GM21528 (cell line): Measurements from ENCODE around the gene CBX2.
A peak's percentile ranks its signal among the peaks of the same experiment; 100 is the strongest.
"Not testable (repeated sequence)": the region's sequence is repeated elsewhere in the genome, so short reads cannot be mapped to it uniquely, and the experiment has no call there.

Source experiments
- ATAC-seq: cut with Tn5 transposase; IDR thresholded peaks from one replicate; pipeline ENCODE4 v1.9.1; 2021; ENCODE audit warnings: mild to moderate bottlenecking, moderate library complexity; ENCODE audit not compliant: unreplicated experiment, low FRiP score

The CBX2 gene

GRCh38 chr17:79765708-79766107 is 12.2 kb upstream of the CBX2 start:
- ATAC-seq, result no peak

GRCh38 chr17:79769570-79770506 is 8.1 kb upstream of the CBX2 start:
- ATAC-seq, result no peak

DNA sequence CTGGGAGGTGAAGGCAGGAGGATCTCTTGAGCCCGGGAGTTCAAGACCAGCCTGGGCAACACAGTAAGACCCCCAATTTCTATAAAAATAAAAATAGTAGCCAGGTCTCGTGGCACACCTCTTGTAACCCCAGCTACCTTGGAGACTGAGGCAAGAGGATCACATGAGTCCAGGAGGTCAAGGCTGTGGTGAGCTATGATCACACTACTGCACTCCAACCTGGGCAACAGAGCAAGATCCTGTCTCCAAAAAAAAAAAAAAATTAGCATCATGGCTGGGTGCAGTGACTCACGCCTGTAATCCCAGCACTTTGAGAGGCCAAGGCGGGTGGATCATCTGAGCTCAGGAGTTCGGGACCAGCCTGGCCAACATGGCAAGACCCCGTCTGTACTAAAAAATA is 6.7 kb upstream of the CBX2 start:
- ATAC-seq, result no peak

DNA sequence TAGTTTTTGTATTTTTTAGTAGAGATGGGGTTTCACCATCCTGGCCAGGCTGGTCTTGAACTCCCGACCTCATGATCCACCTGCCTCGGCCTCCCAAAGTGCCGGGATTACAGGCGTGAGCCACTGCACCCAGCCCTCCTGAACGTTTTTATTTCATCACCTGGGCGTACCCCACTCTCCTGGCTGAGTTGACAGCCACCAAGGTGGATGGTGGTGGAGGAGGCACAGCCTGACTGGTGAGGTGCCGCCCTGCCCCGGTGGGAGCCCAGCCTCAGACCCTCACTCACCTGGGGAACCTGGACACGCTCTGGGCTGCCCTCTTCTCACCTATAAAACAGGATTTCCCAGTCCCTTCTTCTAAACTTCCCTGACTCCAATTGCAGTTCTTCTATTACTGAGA is 5.2 kb upstream of the CBX2 start:
- not testable (repeated sequence) for ATAC-seq

DNA sequence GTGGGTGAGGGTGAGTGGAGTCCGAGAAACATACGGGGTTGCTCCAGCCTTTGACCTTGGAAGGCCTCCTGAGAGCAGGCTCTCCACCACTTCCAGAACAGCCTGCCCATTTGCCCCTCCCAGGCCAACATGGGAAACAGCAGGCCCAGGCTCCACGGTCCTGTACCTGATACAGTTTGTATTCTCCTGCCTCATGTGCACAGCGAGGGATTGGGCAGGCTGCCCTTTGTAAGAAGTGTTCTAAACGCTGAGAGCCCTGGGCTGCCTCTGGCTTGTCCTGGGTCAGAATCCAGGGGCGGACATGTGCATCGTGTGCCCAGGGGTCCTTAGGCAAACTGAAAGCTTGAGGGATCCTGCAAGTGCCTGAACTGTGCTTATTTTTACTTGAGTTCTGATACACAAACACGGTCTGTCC is 3.4 kb upstream of the CBX2 start:
- no peak for ATAC-seq

GRCh38 chr17:79775632-79776031 is 2.3 kb upstream of the CBX2 start:
- no peak for ATAC-seq

DNA sequence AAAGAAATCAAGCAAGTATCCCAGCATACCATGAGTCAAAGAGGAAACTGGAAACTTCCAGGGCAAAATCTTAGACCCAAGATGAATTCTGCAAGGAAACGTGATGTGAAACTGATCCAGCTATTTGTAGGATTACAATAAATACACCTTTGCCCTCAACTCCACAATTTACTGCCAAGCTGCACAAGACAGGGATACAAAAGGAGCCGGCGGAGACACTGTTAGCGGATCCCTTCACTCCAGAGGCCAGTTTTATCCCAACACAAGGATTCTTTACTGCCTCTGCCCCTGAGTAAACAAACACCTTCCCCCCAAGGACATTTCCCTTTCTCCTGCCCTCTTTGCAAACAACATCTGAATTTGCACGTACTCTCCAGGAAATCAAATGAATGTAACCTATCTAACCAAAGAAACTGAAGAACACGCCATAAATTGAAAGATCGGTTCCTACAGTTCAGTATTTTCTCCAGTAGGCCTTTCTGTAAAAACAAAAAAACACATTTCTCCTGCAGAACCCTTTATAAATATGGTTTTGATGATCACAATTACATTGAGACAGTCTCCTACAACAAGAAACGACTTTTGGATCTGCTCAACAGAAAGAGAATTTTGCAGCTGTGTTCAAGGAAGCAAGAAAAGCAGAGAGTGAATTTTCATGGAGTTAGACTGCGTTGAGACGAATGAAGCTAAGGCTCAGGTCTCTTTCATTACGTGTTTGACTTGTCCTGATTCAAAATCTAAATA is 1.4 kb upstream of the CBX2 start:
- no peak for ATAC-seq

- peak; percentile 27 for ATAC-seq
Observed at GRCh38 chr17:79777120-79777893, 641 bp upstream of the CBX2 start.

DNA sequence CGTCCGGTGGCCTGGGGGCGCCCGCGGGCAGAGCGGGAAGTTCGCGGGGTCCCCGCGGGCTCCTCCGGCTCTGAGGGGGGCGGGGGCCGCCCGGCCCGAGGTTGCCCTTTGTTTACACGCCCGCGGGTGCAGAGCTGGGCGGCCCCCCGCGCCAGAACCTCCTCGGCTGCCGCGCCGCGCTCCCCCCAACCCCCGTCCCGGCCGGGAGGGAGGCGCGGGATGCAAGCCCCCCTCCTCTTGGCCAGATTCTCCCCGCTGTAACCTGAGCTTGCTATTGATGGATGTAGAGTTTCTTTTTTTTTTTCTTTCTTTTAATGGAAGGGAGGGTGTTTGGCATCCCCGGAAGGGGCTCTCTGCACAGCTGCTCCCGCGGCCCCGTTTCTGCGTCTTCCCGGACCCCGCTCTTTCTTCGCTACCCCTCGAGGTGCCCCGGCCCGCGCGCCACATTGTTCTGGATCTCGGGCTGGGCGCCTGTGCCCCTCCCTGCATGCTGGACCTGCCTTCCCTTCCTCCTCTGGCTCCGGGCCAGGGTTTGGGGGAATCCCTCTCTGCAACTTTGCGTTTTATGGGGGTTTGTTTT is 646 bp downstream of the CBX2 start:
- ATAC-seq, result no peak

GRCh38 chr17:79779084-79779529 is 1.2 kb downstream of the CBX2 start:
- ATAC-seq, result no peak

- no peak for ATAC-seq
Observed at GRCh38 chr17:79779661-79780365, 1.9 kb downstream of the CBX2 start.

DNA sequence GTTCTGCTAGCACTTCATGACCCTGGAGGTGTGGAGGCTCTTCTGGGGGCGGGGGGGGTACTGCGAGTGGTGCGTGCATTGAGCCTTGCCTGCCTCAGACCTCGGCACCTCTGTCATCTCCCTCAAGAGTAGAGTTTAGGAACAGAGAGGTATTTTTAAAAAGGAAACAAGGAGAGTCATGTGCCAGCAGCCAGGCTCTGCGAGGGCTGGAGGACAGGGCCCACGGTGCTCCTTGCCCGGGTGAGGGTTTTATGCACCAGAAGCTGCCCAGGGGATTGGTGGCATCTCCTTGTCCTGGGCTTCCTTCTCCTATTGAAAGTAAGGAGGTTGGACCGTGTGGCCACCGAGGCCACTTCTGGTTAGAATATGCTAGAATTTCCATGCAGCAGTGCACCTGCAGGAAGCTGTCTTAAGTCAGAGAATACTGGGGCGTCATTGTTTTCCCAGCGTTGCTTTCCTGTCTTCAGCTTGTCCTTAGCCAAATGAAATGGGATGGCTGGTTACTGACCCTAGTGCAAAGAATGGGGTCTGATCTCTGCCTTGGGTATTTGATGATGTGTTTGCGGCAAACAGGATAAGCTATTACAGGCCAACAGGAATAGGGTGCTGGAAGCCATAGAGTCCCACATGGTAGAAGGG is 3.2 kb downstream of the CBX2 start:
- ATAC-seq, result no peak

DNA sequence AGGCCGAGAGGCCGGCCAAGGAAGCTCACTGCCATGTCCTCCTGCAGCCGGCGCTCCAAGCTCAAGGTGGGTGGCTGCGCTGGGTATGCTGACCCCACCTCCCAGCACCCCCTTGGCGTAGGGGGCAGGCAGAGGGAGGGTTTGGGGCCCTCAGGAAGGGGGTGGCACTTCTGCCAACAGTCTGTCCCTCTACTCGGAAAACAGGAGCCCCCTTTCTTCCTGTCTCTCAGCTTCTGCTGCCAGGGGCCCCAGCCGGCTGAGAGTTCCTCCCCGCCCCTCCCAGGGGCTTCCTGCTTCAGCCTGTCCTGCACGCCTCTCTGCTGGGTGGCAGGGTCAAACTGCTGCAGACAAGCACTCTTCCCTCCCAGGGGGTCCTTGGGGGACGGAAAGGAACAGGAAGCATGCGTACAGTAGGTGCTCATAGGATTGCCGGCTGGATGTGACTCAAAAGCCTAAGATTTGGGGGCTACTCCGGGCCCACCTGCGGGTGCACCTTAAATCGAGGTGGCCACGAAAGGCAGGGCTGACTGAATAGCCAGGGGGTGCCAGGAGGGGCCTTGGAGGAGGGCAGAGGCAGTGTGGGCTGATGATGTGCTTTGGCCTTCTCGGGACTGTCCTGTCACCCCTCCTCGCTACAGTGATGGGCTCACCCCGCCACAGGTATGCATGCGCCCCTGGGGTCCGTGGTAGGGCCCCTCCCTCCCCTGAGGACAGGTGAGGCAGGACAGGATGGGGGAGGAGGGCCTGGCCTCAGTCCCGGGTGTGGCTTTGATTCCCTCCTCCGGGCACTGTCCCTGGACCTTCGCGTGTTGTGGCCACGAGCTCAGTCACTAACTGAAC is 4.0 kb downstream of the CBX2 start:
- ATAC-seq, result no peak

DNA sequence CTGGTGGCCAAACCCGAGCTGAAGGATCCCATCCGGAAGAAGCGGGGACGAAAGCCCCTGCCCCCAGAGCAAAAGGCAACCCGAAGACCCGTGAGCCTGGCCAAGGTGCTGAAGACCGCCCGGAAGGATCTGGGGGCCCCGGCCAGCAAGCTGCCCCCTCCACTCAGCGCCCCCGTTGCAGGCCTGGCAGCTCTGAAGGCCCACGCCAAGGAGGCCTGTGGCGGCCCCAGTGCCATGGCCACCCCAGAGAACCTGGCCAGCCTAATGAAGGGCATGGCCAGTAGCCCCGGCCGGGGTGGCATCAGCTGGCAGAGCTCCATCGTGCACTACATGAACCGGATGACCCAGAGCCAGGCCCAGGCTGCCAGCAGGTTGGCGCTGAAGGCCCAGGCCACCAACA is 5.9 kb downstream of the CBX2 start:
- ATAC-seq, result no peak

- ATAC-seq, result no peak
Observed at GRCh38 chr17:79784353-79785016, 6.5 kb downstream of the CBX2 start.

- ATAC-seq, result no peak
Observed at GRCh38 chr17:79785017-79785899, 7.3 kb downstream of the CBX2 start.
